NCI-H1417 treated with DMSO at 0.1 percent for 48 hours (cell line): Measurements from ENCODE around the gene HNRNPLL.
A peak's percentile ranks its signal among the peaks of the same experiment; 100 is the strongest.
"Not testable (repeated sequence)": the region's sequence is repeated elsewhere in the genome, so short reads cannot be mapped to it uniquely, and the experiment has no call there.

Experiments
- DNase-seq: peaks from one replicate; lab custom pipeline; 2025; lab: John Stamatoyannopoulos, UW

The HNRNPLL gene

GRCh38 chr2:38619458-38620164 lies 16.9 kb upstream of the HNRNPLL start:
- no peak for DNase-seq

- no peak for DNase-seq
These were observed 14.6 kb upstream of the HNRNPLL start for GRCh38 chr2:38617301-38617700.

- no peak for DNase-seq
These were observed 12.5 kb upstream of the HNRNPLL start for GRCh38 chr2:38615237-38615636.

- DNase-seq = no peak
These were observed 11.1 kb upstream of the HNRNPLL start for GRCh38 chr2:38613849-38614213.

GRCh38 chr2:38613126-38613848 lies 10.6 kb upstream of the HNRNPLL start:
- no peak for DNase-seq

- DNase-seq = no peak
These were observed 8.4 kb upstream of the HNRNPLL start for GRCh38 chr2:38610851-38611801.

GRCh38 chr2:38609246-38609645 lies 6.5 kb upstream of the HNRNPLL start:
- not testable (repeated sequence) for DNase-seq

GRCh38 chr2:38608755-38609154 lies 6.0 kb upstream of the HNRNPLL start:
- DNase-seq = no peak

- no peak for DNase-seq
These were observed 2.6 kb upstream of the HNRNPLL start for GRCh38 chr2:38605298-38605830.

GRCh38 chr2:38603402-38604290 lies 918 bp upstream of the HNRNPLL start:
- peak; percentile 62 for DNase-seq

- no peak for DNase-seq
These were observed 494 bp downstream of the HNRNPLL start for GRCh38 chr2:38602136-38602731.

GRCh38 chr2:38601463-38602135 lies 1.1 kb downstream of the HNRNPLL start:
- DNase-seq = no peak

GRCh38 chr2:38600921-38601455 lies 1.7 kb downstream of the HNRNPLL start:
- no peak for DNase-seq

- no peak for DNase-seq
These were observed 2.4 kb downstream of the HNRNPLL start for GRCh38 chr2:38600242-38600891.

- no peak for DNase-seq
These were observed 3.0 kb downstream of the HNRNPLL start for GRCh38 chr2:38599706-38600105.

GRCh38 chr2:38598991-38599295 lies 3.8 kb downstream of the HNRNPLL start:
- no peak for DNase-seq

GRCh38 chr2:38598200-38598990 lies 4.3 kb downstream of the HNRNPLL start:
- no peak for DNase-seq

GRCh38 chr2:38597115-38597514 lies 5.6 kb downstream of the HNRNPLL start:
- no peak for DNase-seq

- DNase-seq = no peak
These were observed 6.5 kb downstream of the HNRNPLL start for GRCh38 chr2:38596229-38596628.
